ENCODE results near the gene HBE1. TPM values are rescaled to one million over a fixed set of nuclear protein-coding genes. Genes with fewer than 3 reads are reported as not detected.
"Not testable (repeated sequence)": the region's sequence is repeated elsewhere in the genome, so short reads cannot be mapped to it uniquely, and the experiment has no call there.

Gene HBE1
- polyA plus RNA-seq, 3 donors: 2.4 to 10.5 (median 7.1) TPM

DNA sequence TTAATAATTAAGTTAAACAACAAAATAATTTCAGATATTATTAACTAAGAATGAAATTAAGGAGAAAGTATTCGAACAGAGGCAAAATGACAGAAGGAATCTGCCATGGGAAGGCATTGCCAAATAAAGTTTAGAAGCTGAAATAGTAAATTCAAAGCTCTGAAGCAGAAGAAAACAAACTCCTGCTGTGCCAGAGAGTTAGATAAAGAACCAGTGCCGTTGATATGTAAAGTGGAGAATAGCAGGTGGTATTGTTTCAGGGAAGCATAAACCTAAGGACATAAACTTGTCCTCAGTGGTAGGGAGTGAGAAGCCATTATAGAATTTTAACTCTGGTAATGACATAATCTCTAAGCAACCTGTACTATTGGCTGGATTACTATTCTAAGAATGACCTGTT, 12.4 kb downstream of the HBE1 start:
- DNase-seq: no peak

DNA sequence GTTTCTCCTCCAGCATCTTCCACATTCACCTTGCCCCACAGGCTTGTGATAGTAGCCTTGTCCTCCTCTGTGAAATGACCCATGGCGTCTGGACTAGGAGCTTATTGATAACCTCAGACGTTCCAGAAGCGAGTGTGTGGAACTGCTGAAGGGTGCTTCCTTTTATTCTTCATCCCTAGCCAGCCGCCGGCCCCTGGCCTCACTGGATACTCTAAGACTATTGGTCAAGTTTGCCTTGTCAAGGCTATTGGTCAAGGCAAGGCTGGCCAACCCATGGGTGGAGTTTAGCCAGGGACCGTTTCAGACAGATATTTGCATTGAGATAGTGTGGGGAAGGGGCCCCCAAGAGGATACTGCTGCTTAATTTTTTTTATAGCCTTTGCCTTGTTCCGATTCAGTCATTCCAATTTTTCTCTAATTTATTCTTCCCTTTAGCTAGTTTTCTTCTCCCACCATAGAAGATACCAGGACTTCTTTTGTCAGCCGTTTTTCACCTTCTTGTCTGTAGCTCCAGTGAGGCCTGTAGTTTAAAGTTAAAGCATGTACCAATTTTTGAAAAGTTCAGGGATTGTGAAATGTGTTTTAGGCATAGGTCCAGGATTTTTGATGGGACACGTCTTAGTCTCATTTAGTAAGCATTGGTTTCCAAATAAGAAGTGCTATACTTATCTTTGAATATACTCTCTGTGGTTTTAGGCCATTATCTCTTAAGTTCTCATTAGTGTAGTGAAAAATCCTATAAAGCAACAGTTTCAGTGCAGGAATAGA, 14.9 kb downstream of the HBE1 start, which contains the start of gene HBG2:
TSS of gene HBG2 (minus strand) at position 136 of the 768 bp plus-strand sequence. CDS start at position 83, 53 bp downstream.
- not testable (repeated sequence) for DNase-seq

DNA sequence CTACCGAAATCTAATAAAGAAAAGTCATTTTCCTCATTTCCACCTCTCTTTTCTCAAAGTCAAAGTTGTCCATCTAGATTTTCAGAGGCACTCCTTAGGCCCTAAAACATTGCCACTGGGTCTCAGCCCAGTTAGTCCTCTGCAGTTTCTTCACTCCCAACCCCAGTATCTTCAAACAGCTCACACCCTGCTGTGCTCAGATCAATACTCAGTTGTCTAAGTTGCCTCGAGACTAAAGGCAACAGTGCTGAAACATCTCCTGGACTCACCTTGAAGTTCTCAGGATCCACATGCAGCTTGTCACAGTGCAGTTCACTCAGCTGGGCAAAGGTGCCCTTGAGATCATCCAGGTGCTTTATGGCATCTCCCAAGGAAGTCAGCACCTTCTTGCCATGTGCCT, 15.7 kb downstream of the HBE1 start:
- not testable (repeated sequence) for DNase-seq

DNA sequence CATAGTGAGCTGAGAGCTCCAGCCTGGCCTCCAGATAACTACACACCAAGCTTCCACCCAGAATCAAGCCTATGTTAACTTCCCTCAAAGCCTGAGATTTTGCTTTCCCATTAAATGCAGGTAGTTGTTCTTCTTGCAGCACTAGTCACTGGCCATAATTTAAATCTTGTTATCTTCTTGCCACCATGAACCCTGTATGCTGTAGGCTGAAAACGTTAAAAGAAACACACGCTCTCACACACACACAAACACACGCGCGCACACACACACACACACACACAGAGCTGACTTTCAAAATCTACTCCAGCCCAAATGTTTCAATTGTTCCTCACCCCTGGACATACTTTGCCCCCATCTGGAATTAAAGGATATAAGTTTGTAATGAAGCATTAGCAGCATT, 16.3 kb downstream of the HBE1 start:
- not testable (repeated sequence) for DNase-seq

DNA sequence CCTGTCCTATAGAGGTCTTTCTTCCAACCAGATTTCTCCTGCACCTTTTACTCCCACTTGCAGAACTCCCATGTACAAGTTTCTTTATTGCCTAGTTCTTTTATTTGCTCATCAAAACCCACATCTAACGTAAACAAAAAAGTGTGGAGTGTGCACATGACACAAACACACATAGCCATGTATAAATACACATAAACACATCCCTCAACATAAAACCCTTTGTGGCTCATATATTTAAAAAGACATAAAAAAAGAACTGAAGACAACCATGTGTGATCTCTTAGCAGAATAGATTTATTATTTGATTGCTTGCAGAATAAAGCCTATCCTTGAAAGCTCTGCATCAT, 16.9 kb downstream of the HBE1 start:
- no peak for DNase-seq

DNA sequence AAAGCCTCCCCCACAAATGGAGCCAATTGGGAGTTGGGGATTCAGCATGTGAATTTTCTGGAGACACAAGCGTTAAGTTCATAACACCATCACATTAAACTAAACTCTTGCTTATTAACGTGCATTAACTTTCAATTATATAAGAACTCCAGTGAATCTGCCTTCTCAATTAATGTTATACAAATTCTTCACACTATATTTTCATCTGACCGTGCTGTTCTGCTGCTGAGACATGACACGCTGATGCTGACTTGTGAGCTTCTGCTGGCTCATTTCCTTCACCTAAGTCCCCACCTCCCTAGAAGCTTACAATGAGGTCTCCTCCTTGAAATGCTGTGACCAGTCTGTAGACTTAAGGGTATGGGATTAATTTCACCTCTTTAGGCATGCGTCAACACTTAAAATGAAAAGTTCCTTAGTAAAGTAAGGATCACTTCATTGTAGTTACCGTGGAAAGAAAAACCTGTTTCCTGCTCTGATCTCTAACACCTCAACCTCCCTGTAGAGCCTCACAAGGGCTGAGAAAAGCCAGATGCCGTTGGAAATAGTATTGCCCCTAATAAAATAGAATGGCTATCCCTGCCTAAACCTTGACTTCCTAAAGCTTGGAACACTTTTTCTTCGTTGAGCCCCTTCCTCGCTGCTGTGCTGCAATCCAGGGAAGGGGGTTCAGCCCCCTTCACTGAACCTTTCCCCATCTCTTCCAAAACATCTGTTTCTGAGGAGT, 17.4 kb downstream of the HBE1 start:
- DNase-seq: no peak

DNA sequence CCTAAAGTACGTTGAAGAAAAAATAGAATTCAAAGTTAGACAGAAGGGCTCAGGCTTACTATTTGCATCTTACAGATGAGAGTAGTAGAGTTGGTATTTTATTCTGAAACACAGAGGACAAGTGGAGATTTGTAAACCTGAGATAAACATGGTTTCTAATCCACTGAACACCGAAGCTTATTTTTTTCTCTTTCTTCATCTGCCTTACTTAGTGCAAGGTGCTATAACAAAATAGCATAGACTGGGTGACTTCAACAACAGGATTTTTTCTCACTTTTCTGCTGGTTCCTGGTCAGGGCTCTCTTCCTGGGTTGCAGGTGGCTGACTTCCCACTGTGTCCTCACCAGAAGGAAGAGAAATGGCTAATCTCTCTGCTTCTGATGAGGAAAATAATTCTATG, 18.0 kb downstream of the HBE1 start:
- no peak for DNase-seq

DNA sequence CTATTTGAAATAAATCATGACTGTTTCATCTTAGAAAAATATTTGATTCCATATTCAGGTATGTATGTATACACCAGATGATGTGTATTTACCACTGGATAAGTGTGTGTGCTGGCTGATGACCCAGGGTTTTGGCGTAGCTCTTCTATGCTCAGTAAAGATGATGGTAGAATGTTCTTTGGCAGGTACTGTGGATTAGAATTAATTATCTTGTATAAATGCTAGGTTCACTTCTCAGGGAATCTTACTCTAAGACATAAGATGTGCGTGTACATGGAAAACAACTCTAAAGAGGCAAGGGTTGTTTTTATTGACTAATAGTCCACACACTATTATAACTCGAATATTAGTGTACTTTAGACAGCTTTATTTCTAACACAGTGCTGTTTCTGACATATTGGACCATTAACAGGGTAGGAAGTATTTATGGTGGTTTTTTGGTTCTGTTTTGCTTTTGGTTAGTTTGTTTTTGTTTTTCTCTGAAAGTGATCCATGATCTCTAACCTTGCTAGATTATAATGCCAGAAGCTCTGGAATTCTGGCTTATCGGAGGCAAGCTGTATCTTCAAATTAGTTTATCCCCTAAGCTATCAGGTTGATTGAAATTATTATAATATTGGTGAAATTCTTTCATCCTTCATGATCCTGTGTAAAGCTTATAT, 19.1 kb downstream of the HBE1 start:
- no peak for DNase-seq

DNA sequence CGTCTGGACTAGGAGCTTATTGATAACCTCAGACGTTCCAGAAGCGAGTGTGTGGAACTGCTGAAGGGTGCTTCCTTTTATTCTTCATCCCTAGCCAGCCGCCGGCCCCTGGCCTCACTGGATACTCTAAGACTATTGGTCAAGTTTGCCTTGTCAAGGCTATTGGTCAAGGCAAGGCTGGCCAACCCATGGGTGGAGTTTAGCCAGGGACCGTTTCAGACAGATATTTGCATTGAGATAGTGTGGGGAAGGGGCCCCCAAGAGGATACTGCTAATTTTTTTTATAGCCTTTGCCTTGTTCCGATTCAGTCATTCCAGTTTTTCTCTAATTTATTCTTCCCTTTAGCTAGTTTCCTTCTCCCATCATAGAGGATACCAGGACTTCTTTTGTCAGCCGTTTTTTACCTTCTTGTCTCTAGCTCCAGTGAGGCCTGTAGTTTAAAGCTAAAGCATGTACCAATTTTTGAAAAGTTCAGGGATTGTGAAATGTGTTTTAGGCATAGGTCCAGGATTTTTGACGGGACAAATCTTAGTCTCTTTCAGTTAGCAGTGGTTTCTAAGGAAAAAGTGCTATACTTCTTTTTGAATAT, 19.8 kb downstream of the HBE1 start, which contains the start of gene HBG1:
TSS of gene HBG1 (minus strand) at position 51 of the 590 bp plus-strand sequence. CDS start 53 bp downstream, outside the sequence.
- DNase-seq: not testable (repeated sequence)

DNA sequence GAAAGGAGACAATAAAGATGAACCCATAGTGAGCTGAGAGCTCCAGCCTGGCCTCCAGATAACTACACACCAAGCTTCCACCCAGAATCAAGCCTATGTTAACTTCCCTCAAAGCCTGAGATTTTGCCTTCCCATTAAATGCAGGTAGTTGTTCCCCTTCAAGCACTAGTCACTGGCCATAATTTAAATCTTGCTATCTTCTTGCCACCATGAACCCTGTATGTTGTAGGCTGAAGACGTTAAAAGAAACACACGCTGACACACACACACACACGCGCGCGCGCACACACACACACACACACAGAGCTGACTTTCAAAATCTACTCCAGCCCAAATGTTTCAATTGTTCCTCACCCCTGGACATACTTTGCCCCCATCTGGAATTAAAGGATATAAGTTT, 21.2 kb downstream of the HBE1 start:
- DNase-seq: not testable (repeated sequence)

DNA sequence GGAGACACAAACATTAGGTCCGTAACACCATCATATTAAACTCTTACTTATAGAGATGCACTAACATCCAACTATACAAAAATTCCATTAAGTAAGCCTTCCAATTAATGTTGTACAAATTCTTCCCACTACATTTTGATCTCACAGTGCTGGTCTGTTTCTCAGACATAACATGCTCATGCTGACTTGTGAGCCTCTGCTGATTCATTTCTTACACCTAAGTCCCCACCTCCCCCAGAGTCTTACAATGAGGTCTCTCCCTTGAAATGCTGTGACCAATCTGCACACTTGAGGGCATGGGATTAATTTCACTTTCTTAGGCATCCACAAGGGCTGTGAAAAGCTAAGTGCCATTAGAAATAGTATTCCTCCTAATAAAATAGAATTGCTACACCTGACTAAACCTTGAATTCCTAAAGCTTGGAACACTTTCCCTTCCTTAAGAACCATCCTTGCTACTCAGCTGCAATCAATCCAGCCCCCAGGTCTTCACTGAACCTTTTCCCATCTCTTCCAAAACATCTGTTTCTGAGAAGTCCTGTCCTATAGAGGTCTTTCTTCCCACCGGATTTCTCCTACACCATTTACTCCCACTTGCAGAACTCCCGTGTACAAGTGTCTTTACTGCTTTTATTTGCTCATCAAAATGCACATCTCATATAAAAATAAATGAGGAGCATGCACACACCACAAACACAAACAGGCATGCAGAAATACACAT, 22.1 kb downstream of the HBE1 start:
- no peak for DNase-seq

DNA sequence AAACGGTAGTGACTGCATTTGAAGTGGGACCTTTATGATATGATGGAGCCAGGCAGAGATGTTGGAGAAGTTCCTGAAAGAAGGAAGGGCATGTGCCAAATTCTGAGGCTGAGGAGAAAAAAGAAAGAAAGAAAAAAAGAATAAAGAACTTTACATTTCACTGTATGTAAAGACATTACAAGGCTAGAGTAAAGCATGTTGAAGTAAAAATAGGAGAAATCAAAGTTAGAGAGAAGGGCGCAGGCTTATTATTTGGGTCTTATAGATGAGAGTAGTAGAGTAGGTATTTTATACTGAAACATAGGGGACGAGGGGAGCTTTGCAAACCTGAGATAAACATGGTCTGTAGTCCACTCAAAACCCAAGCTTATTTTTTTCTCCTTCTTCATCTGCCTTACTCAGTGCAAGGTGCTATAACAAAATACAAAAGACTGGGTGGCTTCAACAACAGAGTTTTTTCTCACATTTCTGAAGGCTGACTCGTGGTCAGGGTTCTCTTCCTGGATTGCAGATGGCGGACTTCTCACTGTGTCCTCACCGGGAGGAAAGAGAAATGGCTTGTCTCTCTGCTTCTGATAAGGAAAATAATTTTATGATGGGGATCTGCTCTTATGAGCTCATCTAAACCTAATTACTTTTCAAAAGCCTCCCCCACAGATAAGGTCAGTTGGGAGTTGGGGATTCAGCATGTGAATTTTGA, 22.8 kb downstream of the HBE1 start:
- no peak for DNase-seq

DNA sequence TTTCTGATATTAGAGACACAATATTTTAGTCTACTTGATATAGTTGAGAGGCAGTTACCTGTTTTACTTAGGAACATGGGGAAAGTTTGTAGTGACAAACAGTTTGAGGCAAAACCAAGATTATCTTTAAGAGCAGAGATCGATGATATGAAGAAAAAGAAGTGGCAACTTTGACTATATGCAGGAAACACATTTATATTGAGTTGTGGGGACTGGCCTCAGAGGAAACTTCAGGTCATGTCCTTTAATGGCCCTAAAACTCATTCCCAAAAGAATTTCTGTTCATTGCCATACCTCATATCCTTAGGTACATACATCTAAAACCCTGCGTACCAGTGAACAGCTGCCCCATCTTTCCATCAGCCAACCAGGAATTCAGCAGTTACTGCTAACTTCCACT, 24.6 kb downstream of the HBE1 start:
- no peak for DNase-seq

DNA sequence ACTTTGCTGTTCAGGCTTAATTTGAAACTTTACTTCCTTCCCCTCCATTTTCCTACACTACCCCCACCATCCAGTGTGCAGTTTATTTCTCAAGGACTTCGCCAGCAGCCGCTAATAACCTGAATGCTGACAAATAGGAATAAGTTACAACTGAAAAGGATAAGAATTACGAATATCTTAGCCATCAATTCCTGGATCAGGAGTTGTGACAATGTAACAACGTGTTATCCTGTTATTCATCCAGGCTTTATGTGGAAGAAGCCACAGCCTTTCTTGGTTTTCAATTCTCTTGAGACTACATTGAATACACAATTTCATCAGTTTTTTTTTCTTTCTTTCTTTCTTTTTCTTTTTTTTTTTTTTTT, 25.9 kb downstream of the HBE1 start:
- DNase-seq: no peak

DNA sequence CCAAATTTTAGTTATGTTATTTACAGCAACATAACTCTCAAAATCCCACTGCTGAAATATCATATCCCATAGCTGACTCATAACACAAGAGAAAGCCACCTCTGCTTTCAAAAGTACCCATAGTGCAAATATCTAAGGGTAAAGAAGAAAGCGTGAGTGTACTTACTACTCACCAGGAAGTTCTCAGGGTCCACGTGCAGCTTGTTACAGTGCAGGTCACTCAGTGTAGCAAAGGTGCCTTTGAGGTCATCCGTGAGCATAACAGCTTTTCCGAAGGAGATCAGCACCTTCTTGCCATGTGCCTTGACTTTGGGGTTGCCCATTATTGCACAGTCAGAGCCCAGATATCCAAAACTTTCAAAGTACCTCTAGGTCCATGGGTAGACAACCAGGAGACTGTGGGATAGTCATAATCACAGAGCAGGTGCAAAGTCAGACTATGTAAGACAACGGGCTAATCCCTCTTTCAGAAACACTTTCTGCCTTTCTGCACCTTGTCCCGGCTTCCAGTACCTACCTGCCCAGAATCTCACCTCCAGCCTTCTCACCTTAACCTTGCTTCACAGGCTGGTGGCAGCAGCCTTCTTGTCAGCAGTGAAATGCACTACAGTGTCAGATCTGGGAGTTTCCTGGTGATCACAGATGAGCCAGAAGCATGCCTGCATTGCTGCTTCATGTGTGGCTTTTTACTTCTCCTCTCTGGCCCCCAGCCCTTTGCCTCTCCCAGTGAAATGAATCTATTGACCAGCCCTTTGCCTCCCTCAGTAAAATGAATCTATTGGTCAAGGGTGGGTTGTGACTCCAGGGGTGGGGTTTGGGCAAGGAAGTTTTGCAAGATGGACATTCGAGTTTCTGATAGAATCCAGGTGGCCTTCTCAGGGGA, 26.6 kb downstream of the HBE1 start:
- no peak for DNase-seq

DNA sequence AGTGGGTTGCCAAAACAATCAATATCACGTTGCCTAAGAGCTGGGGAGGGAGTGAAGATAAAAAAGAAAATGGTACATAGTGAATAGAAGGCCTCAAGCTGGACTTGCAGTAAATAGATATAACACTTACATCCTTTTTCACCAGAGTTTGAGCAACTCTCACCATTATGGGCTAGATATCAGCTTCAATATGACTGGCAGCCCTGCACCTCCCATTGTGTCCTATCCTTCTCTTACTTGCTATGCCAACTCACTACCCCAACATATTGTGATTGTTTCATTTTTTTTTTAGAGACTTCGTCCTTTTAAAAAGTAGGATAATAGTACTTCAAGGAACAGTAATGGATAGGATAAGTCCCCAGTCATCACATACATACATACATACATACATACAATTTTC, 27.5 kb downstream of the HBE1 start:
- no peak for DNase-seq

DNA sequence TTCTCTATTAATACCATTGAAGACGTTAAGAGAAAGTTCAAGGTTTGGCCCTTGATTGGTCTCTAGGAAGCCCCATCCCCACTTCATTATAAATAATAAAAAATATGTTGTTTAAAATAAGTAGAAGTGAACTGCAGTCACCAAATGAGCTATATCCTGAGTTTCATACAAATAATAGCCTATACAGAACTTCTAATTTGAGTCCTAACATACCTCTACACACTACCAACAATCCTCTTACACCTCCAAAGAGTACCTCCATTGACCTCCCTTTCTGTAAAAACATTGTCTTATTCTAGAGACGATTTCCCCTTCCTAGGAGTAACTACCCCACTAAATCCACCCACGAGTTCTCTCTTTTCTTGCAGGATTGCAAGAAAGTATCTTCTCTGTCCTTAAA, 28.3 kb downstream of the HBE1 start:
- no peak for DNase-seq

DNA sequence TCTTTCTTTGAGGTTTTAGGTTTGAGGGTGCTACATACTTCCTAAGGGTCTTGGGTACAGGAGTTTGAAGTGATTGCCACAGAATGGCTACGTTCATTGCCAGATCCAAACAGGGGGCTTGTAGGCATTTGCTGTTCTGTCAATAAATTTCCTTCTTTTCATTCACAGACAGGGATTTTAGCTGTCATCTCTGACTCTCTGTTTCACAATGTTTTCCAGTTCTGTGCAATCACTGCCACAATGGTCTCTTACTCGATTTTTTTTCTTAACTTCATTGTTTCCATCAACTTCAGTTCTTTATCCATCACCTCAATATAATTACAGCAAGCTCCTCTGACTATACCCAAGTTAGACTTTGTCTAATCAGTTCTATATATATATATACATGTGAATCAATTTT, 29.3 kb downstream of the HBE1 start:
- no peak for DNase-seq

DNA sequence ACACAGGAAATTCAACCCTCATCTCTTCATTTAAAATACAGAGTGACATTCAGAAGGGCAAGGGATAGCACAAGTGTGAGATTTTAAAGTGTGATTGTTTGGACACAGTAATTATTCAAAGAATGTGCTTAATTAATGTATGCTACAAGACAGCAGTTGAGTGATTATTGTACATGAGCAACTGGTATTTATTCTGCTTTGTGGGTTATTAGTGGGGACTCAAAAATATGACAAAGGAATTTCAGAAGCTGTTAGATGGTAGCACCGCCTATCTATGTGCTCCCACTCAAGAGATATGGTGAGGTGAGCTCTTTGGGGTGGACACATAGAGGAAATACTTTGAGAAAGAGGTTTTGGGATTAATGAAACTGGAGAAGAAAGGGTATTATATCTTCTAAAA, 29.7 kb downstream of the HBE1 start:
- DNase-seq: no peak

DNA sequence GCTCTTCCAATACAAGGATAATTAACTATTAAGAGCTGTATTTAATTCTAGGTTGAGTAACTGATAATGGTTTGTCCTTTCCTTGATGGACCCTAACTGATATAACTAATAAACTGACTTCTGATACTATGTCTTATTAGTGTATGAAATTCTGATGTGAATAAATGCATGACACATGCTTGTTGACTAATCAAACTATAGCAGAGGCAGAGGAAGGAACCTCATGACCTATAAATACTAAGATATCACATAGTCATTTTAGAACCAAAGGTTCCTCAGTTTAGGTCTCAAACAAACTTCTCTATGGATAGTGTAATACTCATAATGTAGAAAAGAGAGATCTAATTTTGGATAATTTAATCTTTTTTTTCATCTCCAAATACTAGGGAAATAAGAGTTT, 30.7 kb downstream of the HBE1 start:
- DNase-seq: no peak
